Hypothalamus (tissue), 51 donors: ENCODE measurements around the gene GABRG3.
A peak's percentile ranks its signal among the peaks of the same experiment; 100 is the strongest.

Experiments used
- DNase-seq, 51 donors: peaks; one replicate each; lab custom pipeline; 2025; lab: John Stamatoyannopoulos, UW

GABRG3 gene

DNA sequence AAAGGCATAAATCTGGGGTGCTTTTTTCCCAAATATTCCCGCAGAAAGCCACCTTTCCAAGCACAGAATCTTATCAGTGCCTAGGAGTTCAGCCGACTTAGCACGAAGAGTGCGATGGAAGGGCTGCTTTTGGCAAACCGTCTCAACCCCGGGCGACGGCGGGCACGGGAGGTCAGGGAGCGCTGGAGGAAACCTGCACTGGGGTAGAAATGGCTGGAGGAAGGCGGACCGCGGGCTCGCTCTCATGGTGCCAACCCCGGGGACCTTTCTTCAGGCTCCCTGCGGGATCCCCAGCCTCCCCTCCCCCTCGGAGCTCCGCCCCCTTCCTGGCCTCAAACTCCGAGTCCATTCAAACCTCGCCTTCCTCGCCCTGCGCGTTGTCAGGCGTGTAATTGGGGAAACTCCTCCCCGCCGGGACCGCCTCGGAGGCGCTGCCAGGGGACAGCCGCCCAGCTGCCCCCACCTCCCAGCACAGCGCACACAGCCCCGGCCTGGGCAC lies at the start of gene GABRG3:
Gene GABRG3 (plus strand): TSS at position 470 of the 499 bp plus-strand sequence.
- peak in 7 of 51 donors; percentile 16 to 59 (median 23) for DNase-seq

DNA sequence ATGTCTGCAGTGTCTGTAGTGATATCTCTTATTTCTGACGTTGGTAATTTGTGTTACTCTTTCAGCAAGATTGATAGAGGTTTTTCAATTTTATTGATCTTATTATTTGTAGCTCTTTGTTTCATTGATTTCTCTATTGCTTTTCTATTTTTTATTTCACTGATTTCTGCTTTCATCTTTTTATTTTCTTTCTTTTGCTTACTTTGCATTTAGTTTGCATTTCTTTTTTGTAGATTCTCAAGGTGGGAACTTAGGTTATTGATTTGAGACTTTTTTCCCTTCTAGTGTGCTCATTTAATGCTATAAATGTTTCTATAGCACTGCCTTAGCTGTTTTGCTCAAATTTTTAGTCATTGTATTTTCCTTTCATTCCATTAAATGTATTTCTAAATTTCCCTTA lies 49.5 kb upstream of the GABRG3 start:
- no peak for DNase-seq

DNA sequence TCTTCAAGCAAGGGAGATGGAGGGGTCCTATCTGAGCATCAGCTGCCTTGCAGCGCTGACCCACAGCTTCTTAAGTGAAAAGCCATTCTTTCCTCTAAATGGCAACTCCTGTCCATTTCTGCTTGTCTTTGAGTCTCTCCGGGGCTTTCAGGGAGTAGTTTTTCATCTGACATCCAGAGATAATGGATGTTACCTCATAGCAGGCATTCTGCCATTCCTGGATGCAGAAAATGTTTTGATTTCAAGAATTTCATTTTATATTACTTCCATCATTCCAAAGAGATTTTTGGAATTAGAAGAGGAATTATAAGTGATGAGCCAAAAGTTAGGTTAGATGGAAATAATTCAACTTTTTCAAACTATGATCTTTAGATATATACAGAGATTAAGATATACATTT lies 44.9 kb upstream of the GABRG3 start:
- no peak for DNase-seq

DNA sequence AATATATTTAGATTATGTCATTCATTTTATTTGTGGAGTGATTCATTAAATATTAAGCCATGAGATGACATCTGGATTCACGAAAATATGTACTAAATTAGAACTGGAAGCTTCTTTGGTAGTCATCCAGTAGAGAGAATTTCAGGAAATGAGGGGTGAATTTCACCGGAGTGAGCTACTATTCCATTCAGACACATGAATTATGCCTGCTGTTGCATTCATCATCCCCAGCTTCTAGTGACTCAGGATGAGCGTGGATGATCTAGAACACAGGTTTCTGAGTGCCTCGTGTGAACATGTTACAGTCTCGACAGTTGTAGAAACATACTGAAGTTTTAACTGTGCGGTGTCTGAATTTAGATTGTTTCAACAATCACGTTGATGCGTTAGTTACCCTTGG lies 42.9 kb upstream of the GABRG3 start:
- peak in 1 of 51 donors; percentile 12 for DNase-seq

DNA sequence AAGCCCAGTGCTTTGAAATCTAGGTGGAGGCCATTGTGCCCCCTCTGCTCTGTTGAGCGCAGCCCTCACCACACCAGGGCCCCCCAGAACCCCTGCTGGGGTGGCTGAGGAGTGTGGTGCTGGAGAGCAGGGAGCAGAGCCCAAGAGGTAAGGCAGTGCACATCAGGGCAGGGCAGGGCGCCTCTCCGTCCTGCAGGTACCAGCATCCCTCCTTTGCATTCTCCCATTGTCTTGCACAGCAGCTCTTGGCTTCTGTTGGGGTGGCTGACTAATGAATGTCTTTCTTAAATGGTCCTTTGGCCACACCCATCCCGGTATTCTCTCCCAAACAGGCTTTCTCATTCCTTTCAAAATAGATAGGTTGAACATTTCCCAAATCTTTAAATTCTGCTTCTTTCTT lies 41.4 kb upstream of the GABRG3 start:
- no peak for DNase-seq

- DNase-seq = no peak
Measured at GRCh38 chr15:26934848-26935247, 36.1 kb upstream of the GABRG3 start.

- no peak for DNase-seq
Measured at GRCh38 chr15:26935322-26935721, 35.7 kb upstream of the GABRG3 start.

DNA sequence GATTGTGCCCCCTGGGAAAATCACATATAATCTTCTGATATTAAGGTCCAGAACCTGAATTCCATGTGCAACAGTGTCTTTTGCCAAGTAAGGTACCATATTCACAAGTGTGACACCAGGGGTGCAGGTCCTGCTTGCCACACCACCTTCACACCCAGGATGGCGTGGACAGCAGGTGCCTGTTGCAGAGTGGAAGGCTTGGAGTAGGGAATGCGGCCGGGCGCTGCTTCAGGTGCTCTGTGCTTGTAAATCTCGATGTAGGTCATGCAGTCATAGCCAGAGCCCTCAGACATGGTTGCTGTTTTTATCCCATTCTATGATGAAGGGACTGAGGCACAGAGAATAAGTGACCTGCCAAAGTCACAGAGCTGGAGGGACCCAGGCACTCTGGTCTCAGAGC lies 34.5 kb upstream of the GABRG3 start:
- no peak for DNase-seq

DNA sequence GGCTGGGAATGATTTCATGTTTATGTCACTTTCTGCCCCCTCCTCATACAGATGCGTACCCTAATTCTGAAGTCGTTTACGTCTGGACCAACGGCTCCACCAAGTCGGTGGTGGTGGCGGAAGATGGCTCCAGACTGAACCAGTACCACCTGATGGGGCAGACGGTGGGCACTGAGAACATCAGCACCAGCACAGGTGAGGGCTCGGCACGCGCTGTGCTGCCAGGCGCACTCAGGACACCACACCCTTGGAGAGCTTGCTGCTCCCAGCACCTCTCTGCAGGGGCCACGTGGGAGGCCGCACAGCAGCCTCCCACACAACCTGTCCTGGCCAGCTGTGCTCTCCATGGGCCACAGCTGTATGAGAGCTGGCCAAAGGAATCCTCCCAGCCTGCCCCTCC lies 33.8 kb upstream of the GABRG3 start:
- DNase-seq = no peak

DNA sequence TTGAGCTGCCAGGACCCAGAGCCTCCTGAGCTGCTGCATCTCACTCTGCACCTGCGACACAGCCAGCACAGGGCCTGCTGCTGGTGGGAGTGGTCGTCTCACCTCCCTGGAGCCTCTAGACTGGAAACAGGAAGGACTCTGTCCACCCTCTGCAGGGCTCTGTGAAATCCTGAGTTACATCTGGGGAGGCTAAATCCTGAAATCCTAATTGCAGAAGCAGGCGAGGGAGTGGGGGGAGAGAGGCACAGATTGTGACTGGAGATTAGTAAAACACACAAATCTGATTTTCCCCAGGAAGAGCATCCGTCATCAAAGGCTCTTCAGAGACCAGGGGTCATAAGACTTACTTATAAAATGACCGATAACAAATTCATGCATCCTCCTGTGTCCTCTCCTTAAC lies 31.6 kb upstream of the GABRG3 start:
- DNase-seq = no peak

- no peak for DNase-seq
Measured at GRCh38 chr15:26941489-26941888, 29.5 kb upstream of the GABRG3 start.

GRCh38 chr15:26943866-26944265 lies 27.1 kb upstream of the GABRG3 start:
- DNase-seq = no peak

DNA sequence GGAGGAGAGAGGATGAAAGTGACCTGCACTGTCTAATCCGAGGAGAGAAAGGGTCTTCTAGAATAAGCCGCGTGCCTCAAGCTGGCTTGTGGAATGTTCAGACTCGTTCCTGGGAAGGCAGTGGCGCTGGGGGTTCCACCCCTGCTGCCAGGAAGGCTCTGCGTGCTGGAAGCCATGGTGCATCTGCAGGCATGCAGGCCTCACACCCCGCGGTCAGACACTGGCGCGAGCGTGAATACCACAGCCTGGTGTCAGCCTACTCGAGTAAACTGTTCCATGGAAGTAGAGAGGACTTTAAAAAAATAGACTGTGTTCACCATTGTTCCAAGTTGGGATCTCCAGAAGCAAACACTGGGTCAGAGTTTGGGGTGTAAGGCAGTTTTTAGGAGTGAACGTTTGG lies 25.9 kb upstream of the GABRG3 start:
- no peak for DNase-seq

GRCh38 chr15:26950001-26950400 lies 21.0 kb upstream of the GABRG3 start:
- no peak for DNase-seq

GRCh38 chr15:26954403-26954802 lies 16.6 kb upstream of the GABRG3 start:
- DNase-seq = no peak

DNA sequence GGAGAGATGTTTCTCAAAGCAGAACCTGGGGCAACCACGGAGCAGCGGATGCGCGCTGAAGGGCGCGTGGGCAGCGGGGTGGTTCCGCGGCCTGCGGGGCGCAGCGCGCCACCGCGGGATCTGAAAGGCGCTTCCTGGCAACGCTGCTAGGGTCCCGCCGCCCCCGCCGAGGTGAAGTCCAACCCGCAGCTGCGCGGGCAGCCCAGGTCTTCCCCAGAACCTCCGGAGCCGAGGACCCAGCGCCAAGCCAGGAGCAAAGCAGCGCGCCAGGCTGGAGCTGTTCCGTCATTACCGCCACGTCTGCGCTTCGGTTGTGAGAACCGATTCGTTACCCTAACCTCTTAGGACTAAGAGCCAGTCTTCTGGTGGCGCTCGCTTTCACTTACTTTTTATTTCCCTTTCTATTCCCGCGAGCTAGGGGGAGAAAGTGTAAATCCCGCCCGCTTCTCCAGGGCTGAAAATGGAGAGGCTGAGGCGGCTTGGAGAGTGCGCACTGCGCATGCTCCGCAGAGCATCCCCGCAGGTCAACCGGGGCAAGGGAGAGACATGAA lies 3.2 kb upstream of the GABRG3 start:
- peak in 12 of 51 donors; percentile 11 to 57 (median 22) for DNase-seq

DNA sequence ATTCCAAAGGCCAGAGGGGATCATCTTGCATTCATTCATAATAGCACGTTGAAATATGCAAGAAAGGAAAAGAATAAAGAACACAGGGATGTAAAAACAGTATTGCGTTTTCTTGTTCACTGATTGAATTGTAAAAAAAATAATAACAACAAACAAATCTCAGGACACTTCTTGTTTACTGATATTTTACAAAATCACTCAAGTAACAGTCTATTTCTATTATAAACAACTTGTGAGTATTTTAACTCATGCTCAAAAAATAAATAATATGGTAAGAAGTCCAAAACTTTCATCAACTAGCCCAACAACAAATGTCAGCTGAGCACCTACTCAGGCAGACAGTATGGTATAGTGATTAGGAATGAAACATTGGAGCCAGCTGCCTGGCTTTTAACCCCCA lies 2.2 kb upstream of the GABRG3 start:
- DNase-seq = no peak

- DNase-seq = peak in 2 of 51 donors; percentile 18 to 41
Measured at GRCh38 chr15:26971271-26972018, 464 bp downstream of the GABRG3 start.

DNA sequence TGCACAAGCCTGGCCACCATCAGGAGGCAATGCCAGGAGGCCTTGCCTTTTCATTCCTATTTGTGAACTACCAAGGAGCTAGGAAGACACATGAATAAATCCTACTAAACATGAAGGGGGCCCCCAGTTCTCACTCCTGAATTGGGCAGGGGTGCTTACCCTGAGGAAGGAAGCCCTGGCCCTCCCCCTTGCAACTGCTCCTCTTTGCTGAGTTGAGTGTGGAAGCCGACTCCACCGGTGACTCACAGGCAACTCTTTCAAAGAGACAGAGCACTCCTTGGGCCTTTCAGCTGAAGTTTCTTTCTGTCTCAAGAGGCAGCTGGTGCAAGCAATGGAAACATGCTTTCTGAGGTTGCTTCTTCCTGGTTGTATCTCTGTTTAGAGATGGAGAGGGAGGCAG lies 1.7 kb downstream of the GABRG3 start:
- peak in 2 of 51 donors; percentile 41 to 59 for DNase-seq

GRCh38 chr15:26974120-26974780 lies 3.3 kb downstream of the GABRG3 start:
- peak in 1 of 51 donors; percentile 47 for DNase-seq

DNA sequence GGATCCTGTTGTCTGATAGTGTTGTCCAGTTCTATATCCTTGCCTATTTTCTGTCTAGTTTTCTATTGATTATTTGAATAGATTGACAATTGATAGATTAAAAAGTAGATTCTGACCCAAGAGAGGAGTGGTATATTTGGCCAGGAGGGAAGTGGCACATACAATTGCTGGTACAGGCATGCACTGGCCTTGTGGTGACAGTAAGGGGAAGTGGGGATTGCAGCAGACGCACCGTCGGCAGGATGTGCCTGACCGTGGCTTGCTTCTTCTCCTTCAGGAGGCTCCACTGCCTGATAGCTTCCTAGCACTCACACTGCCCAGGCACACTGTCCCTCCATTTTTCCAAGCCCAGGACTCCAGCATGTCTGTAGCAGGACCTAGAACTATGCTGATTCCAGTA lies 10.5 kb downstream of the GABRG3 start:
- DNase-seq = no peak

DNA sequence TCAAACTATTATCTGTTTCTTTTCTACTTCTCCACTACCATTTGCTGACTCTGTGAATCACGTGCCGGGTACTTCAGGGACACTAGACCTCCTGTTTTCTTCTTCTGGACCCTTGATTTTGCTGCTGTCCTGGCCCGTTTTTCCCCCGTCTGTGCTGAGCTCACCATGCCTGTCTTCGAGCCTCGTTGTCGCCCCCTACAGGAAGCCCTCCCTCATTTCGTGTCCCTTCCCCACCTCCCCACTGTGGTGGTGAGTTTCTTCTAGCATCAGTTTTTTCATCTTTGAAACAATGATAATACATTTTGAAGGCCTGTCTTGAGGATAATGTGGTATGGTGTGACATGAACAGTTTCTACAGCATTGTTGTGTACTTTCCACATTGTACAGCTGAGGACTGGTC lies 12.8 kb downstream of the GABRG3 start:
- no peak for DNase-seq
